ENCODE measurements around the gene GPR137.

DNA sequence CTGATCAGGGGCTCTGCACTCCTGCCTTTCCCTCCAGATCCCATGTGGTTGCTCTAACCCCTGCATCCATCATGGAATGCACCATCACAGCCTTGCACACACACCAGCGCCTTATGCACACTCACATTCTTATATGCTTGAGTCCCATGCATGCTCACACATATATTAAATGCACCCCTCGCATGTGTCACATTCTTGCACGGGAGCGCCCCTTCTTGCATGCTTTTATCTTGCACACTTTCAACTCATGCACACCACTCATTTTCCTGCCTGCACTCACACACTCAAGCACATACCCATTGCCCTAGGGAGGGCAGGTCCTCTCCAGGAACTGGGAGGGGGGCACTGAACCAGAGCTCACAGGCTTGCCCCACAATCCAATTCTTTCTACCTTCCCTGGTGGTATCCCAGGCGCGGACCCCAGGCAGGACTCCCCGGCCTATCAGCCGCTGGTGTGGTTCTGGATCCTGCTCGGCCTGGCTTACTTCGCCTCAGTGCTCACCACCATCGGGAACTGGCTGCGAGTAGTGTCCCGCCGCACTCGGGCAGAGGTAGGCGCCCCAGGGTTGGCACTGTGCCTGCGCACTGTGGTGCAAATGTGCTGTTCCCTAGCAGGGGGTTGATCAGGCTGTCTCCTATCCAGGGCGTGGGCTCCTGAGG lies 12.2 kb downstream of the GPR137 start:
- TF ChIP-seq POLR2AphosphoS5 (IDR thresholded peaks at IDR 0.05; ENCODE audit: borderline replicate concordance, low read depth, low read length) = no peak
- TF ChIP-seq EZH2 (IDR thresholded peaks at IDR 0.05) = no peak
- TF ChIP-seq FOXP2 (optimal IDR thresholded peaks at IDR 0.05; ENCODE audit: control extremely low read depth, extremely low read length, insufficient read depth) = peak; percentile 88

Measured in SK-N-MC (cell line).